ENCODE measurements around the gene PHKA1.
"Not testable (repeated sequence)": the region's sequence is repeated elsewhere in the genome, so short reads cannot be mapped to it uniquely, and the experiment has no call there.

The PHKA1 gene

DNA sequence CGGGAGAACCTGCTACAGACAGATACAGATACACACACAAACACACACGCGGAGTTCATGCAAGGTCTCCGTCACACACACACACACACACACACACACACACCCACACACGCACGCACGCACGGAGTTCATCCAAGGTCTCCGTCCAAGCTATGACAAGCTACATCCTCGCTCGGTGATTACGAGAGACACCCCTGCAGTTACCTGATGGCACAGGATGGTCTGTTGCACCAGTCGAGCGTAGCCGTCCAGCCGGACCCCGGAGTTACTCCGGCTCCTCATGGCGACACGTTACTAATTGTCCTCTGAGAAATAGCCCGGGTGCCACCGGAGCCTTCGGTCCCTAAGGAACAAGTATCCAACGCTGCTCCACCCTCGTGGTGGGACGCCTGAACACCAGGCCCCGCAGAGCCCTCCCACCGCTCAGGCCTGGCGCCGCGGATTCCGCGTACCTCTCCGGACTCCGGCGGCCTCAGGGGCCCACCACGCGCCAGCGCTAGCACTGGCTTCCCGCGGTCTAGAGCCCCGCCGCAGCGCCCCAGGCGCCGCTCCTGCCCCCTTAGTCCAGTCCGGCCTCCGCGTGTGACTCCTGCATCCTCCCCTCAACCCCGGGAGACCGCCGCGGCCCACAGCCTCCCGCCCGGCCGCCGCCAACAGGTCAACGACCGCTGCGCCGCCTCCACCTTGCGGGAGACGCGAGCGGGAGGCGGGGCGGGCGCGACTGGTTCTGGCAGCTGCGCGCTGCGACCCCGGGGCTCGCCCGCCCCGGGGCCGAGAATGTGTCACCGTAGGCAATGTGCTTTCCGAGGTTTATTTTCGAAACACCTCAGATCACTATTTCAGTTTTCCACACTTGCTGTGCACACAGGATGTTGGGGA lies at the start of gene PHKA1:
TSS of gene PHKA1 (minus strand) at position 708 of the 879 bp plus-strand sequence. CDS start at position 282, 426 bp downstream.
- DNase-seq (ENCODE audit: extremely low spot score, insufficient read length, low read depth); FAIRE-seq: not testable (repeated sequence)

DNA sequence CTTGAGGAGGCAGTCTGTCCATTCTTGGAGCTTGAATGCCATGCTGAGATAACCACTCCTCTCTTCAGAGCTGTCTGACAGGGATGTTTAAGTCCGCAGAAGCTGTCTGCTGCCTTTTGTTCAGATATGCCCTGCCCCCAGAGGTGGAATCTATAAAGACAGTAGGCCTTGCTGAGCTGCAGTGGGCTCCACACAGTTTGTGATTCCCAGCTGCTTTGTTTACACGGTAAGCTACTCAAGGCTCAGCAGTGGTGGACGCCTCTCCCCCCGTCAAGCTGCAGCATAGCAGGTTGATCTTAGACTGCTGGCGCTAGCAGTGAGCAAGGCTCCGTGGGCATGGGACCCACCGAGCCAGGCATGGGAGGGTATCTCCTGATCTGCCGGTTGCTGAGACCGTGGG lies 46.3 kb upstream of the PHKA1 start:
- FAIRE-seq; DNase-seq (ENCODE audit: extremely low spot score, insufficient read length, low read depth): not testable (repeated sequence)

DNA sequence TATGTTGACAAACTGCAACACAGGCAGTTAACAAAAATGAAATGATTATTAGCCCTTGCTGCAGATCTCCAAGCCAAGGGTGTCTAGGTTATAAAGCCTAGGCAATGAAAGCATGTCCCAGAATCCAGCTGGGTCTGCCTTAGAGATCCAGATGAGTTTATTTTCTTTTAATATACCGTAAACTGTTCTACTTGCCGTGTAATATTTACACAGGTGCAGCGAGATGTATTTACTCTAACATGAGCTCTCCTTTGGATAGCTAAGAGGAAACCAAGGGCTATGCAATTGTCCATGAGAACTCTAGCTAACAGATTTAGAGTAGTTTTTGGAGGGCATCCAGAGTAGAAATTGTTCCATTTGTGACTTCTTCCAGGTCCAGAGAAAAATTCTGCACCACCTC lies 34.4 kb upstream of the PHKA1 start:
- FAIRE-seq; DNase-seq (ENCODE audit: extremely low spot score, insufficient read length, low read depth): not testable (repeated sequence)

DNA sequence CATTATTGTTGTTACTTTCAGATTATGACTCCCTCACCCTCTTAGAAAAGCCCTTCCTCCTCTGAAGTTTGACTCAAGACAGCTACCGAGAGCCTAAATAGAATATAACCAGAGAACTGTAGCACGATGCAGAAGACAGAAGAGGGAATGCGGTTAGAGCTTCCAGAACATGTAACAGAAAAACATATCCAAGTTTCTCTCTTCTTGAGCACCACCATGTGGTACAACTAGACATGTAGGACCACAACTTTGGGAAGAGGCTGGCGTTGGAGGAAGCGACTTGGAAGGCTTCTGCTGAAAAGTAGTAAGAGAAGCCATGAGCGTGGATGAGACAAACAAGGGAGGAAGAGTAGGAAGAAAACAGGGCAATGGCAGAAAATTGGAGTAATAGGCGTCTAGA lies 31.4 kb upstream of the PHKA1 start:
- FAIRE-seq; DNase-seq (ENCODE audit: extremely low spot score, insufficient read length, low read depth): not testable (repeated sequence)

DNA sequence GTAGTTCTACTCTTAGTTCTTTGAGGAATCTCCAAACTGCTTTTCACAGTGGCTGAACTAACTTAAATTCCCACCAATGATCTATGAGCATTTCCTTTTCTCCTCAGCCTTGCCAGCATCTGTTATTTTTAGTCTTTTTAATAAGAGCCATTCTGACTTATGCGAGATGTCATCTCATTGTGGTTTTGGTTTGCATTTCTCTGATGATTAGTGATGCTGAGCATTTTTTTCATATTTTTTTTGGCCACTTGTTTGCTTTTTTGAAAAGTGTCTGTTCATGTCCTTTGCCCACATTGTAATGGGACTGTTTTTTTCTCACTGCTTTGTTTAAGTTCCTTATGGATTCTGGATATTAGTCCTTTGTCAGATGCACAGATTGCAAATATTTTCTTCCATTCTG lies 21.5 kb upstream of the PHKA1 start:
- no peak for DNase-seq (ENCODE audit: extremely low spot score, insufficient read length, low read depth)

DNA sequence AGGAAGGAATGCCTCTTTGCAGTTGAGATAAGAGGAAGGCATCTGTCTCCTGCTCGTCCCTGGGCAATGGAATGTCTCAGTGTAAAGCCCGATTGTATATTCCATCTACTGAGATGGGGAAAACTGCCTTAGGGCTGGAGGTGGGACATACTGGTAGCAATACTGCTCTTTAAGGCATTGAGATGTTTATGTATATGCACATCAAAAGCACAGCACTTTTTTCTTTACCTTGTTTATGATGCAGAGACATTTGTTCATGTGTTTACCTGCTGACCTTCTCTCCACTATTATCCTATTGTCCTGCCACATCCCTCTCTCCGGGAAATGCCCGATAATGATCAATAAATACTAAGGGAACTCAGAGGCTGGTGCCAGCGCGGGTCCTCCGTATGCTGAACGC lies 19.5 kb upstream of the PHKA1 start:
- not testable (repeated sequence) for FAIRE-seq; DNase-seq (ENCODE audit: extremely low spot score, insufficient read length, low read depth)

More for the DNA sequence above, 21.5 kb upstream of the PHKA1 start:
- no peak for FAIRE-seq

DNA sequence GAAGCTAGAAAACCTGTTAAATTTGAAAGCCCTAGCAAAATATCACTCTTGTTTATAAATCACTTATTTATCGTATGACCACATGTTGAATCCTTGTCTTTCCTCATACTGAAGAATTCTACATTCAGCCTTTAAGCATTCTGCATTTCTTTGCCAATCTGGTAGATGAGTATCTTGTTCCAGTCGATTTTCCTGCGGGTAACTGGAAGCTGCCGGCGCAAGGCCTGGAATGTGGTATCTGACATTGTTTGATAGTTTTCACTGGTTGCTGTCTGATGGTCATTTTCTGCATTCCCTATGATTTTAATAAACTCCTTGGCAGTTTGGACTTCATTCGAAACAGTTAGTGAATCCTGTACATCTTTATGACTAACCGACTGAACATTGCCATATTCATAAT lies 13.7 kb upstream of the PHKA1 start:
- FAIRE-seq: peak; percentile 12
- no peak for DNase-seq (ENCODE audit: extremely low spot score, insufficient read length, low read depth)

DNA sequence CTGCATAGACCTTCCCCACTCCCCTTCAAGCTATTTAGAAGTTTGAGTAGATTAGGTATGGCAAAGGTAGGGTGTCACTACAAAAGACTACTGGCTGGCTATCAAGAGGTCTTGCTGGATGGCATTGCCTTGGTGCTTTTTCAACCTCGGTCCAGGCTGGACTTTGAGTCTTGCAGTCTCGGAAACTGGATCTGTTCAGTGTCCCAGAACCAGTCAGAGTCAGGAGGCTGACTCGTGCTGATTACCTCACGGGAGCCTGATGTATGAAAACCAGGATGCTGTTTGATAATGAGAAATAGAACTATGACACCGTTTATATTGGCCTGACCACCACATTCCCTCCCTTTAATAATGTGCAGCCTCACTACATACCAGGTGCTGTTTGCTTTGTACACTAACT lies 2.7 kb upstream of the PHKA1 start:
- FAIRE-seq: no peak

DNA sequence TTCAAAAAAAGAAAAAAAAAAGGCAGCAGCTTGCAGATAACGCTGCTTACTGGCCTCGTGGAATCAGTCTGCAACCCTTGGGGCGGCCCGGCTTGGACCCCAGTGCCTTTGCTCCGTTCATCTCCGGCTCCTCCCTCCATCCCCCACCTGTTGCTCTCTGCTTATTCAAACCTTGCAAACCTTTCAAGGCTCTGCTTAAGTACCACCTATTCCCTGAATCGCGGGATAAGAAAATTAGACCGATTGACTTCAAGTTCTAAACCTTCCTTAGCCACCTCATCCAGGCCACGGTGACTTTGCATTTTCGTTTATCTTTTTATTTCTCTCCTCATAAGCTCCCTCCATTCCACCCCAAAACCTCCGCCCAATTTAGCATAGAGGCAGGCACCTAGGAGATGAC lies 1.4 kb upstream of the PHKA1 start:
- no peak for FAIRE-seq
- no peak for DNase-seq (ENCODE audit: extremely low spot score, insufficient read length, low read depth)

More for the DNA sequence above, 2.7 kb upstream of the PHKA1 start:
- no peak for DNase-seq (ENCODE audit: extremely low spot score, insufficient read length, low read depth)

DNA sequence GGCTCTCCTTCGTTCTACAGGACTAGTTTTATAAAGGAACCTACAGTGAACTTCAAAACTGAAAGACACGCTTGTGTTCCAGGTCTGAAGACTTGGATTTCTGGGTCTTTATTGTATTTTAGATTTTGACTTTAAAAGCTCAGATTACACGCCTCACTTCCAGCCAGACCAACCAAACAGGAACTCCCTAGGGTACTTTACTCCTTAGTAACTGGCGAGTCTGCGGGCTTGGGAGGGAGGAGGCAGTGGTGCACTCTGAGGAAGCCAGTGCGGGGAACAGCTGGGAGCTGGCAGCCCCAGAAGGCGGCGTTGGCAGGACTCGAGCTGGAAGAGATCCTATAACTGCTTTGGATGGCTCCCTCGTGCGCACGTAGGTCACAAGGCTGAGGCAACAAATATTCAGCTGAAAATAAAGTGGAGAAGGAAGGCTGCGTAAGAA lies 391 bp upstream of the PHKA1 start:
- FAIRE-seq (no peak), DNase-seq (ENCODE audit: extremely low spot score, insufficient read length, low read depth) (no peak)

DNA sequence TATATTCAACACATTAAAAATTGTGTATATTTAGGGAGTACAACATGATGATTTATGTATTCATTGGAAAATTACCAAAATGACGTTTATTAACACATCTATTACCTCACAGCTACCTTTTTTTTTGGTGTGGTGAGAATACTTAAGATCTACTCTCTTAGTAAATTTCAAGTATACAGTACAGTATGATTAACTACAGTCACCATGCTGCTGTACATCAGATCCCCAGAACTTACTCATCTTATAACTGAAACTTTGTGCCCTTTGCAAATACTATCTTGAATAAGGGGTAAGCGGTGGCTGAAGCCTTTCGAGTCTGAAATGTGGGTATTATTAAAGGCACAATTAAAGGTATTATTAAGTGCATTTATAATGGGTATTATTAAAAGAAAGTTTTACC lies 976 bp downstream of the PHKA1 start:
- no peak for DNase-seq (ENCODE audit: extremely low spot score, insufficient read length, low read depth)
- no peak for FAIRE-seq

DNA sequence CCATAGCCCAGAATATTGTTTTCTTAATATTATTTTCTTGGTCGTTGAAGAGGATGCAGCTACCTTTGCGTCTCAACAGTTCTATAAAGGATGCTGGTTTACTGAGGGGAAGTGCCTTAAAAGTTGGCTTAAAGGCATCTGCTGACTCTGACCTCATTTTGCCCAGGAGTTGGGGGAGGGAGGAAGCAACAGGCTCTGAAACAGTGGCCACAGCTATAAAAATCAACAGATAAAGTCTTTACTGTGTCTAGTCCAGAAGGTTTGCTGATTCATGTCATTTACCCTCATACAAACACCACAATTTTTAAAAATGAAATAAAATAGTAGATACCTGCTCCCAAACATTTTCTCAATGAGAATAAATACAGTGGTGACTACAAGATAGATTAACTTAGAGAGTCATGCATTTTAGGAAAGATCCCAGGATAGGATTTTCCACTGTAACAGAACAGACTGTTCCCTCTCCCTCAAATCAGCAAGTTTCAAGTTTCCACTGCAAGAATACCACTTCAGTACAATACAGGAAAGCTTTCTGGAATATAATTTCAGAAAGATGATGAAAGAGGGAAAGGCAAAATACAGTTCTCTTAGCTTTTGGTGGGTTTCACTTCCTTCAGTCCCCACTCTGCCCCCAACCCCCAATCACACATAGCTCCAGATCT lies 1.9 kb downstream of the PHKA1 start:
- DNase-seq (ENCODE audit: extremely low spot score, insufficient read length, low read depth) (no peak), FAIRE-seq (no peak)

DNA sequence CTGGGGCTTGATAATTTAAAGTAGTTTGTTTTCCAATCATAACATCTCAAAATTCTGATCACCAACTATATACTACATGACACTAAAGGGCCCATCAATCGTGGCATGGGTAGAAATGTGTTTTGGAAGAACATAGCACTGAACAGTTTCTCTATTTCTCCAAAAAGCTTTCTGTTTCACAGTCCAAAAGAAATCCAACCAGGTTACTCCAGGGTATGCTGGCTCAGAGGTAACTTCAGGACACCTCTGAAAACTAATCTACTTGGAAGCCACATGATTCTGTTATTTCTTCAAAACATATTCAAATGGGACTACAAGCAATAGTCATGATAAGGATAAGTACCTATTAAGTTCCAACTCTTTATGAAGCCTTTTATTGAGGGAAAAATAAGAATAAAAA lies 8.3 kb downstream of the PHKA1 start:
- DNase-seq (ENCODE audit: extremely low spot score, insufficient read length, low read depth) (no peak), FAIRE-seq (no peak)

DNA sequence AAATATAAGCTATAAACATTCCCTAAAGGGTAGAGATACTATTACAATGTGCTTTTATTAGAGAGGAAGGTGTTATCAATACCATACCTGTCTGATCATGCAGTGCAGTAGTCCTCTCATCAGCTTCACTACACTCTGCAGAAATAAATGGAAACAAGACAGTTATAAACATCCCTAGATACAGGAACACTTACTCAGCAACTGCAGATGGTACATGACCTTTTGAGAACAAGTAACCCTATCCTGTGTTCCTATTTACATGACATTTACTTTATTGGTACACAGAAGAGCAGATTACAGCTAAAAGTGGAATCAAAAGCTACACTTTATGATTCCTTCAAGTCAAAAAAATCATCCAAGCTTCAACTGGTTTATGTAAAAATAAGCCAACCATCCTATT lies 9.0 kb downstream of the PHKA1 start:
- DNase-seq (ENCODE audit: extremely low spot score, insufficient read length, low read depth): no peak
- FAIRE-seq: no peak

DNA sequence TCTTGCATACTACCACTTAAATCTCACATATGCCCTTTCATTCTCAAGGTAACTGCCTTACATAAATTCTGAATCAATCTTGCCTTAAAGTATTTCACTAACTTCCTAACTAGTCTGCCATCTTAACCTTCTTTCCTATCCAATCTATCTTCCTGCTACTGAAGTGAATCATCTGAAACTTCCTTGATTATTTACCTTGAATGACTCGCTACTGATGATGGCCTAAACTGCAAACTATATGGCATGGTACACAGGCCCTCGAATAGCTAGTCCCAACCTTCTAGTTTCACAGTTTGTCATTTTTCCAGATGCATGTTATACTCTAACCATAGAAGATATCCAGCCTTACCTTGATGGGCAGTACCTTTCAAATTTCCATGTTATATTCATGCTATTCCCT lies 19.9 kb downstream of the PHKA1 start:
- no peak for FAIRE-seq
- DNase-seq (ENCODE audit: extremely low spot score, insufficient read length, low read depth): no peak

DNA sequence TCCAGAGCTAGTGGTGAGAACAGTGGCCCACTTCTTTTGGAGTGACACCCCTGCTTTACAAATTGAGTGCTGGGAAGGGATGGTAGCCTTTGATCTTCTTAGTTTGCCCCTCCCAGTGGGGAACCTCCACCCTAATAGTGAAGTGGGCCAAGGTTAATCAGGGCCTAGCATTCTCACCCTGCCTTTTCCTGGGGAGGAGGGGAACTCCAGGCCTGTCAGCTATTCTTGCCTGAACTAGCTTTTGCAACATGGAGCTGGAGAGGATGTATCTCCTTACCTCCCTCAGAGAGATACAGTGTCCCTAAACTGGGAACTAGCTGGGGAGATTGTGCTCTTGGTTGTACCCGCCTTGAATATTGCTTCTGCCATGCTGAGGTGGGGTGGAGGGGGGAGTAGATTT lies 20.6 kb downstream of the PHKA1 start:
- DNase-seq (ENCODE audit: extremely low spot score, insufficient read length, low read depth) (no peak), FAIRE-seq (no peak)

DNA sequence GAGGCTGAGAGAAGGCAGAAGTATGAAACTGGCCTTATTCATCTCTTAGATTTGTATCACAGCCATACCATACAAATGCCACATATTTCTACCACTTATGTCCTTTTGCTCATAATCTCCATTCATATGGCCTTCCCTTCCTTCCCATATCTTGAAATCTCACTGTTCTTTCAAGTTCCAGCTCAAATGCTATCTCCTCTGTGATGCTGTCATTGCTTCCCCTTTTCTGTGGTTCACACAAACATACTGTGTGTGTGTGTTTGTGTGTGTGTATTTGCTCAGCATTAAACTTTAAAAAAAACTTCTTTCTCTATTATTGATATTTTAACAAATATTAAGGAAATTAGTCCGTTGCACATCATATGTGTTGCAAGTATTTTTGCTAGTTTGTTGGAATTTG lies 26.7 kb downstream of the PHKA1 start:
- FAIRE-seq: no peak
- DNase-seq (ENCODE audit: extremely low spot score, insufficient read length, low read depth): no peak

DNA sequence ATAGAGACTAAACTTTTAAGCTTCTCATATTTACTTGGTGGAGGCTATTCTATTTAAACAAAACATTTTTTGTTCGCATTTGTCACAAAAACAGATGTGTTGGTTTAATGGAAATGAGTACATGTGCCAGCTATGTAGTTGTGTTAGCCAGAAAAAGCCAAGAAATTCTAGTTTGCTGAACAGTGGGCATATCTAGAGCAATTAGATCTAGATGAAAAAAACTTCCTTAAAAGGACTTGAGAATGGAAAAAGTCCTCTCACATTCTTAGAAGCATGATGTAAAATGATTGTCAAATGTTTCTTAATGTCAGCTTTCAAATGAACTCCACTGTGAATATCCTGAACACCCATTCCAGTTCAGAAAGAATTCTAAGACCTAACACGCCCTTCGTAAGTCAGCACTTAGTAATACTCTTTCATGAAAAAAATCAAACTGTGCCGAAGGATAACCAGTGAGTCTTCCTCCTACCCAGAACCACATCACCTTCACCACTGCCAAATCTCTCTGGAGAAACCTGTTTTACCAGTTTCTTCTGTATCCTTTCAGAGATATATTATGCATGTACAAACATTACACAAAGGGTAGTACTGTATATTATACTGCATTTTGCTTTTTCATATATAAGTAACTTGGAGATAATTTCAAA lies 28.2 kb downstream of the PHKA1 start:
- DNase-seq (ENCODE audit: extremely low spot score, insufficient read length, low read depth) (no peak), FAIRE-seq (peak; percentile 31)

DNA sequence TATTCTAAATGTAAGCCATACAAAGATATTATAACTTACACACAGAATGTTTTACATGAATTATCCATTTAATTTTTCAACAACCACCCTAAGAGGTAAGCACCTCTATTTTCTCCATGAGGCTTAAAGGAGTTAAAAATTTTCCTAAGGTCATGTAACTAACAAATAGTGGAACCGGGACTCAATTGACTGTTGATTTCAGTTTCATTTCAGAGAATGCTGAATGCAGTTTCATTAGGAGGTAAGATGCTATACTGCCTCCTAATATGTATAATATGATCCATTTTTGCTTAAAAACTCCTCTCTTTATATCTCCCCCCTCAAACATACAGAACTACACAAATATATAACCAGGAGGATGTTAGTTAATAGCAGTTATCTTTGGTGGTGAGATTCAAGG lies 29.1 kb downstream of the PHKA1 start:
- FAIRE-seq: no peak
- DNase-seq (ENCODE audit: extremely low spot score, insufficient read length, low read depth): no peak

DNA sequence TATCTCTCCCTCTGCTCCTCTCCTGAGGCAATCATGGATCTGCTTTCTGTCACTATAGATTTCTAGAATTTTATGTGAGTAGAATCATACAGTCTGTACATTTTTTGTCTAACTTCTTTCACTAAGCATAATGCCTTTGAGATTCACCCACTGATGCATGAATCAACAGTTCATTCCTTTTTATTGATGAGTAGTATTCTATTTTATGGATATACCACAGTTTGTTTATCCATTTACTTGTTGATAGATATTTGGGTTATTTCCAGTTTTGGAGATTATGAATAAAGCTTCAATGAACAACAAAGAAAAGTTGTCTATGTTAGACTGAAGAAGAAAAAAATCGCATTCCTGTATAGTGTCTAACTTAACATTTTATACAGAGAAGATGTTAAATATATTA lies 30.5 kb downstream of the PHKA1 start:
- DNase-seq (ENCODE audit: extremely low spot score, insufficient read length, low read depth) (no peak), FAIRE-seq (no peak)

DNA sequence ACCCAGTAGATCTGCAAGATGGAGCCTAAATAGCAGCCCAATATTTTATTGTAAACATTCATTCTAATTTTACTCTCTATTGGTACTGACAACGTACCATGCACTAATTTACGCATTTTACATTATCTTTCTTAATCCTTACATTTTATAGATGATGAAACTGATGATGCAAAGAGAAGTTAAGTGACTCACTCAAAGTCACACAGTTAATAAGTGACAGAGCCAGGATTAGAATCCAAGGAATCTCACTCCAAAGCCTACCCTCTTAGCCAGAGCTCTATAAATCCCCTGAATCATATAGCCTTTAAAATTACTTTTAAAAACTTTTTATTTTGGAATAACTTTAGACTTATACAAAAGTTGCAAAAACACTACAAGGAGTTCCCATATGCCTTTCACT lies 37.6 kb downstream of the PHKA1 start:
- FAIRE-seq: no peak
- DNase-seq (ENCODE audit: extremely low spot score, insufficient read length, low read depth): no peak
